ENCODE data around the gene KIAA1586. TPM values are rescaled to one million over a fixed set of nuclear protein-coding genes. Genes with fewer than 3 reads are reported as not detected.

Gene KIAA1586
- total RNA-seq, 2 donors from 2014 or later = 18.7 to 21.5 TPM

DNA sequence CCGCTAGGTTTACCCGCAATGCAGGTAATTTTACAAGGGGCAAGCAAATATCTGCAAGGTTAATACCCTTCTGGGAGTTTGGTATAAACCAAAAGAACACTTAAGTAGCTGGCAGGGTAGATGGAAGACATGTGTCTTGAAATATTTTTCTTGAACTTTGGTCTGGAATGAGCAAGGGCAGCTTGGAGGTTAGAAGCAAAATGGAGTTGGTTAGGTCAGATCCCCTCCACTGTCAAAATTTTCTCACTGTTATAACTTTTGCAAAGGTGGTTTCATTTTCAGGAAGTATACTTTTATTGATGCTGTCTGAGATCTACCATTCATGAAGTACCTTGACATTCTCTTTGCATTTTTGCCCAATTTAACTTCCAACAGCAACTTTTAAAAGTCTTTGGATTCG is 13.3 kb upstream of the KIAA1586 start:
- H3K9ac ChIP-seq (ENCODE audit: extremely low read depth, low read length, poor library complexity, severe bottlenecking) = no peak overlapping the region
- Mint-ChIP-seq H3K4me1 (no peaks in the 10 kb centered on the region), H3K4me3 (no peak overlapping the region), H3K27me3 (ENCODE audit: insufficient read depth) (no peaks in the 10 kb centered on the region), H3K27ac (no peak overlapping the region), H3K36me3 (ENCODE audit: low read depth) (no peaks in the 10 kb centered on the region), H3K9me3 (no peaks in the 10 kb centered on the region)
- 90 to 92% methylated on average over 3 of the region's 3 CpGs for WGBS, 2 experiments (ENCODE audit: insufficient coverage in 1 of 2, insufficient read length in 1 of 2)
- no peaks in the 10 kb centered on the region for H3K36me3 ChIP-seq (ENCODE audit: control insufficient read depth, insufficient read depth, low read length)
- H3K4me1 ChIP-seq (ENCODE audit: control insufficient read depth, insufficient read depth, low read length) = no peaks in the 10 kb centered on the region
- no peak overlapping the region for H3K27ac ChIP-seq (ENCODE audit: low read depth, low read length)
- no peaks in the 10 kb centered on the region for H3K9me3 ChIP-seq (ENCODE audit: control insufficient read depth, low read length)
- DNase-seq = no peak
- no peaks in the 10 kb centered on the region for H3K27me3 ChIP-seq (ENCODE audit: control insufficient read depth, insufficient read depth, low read length, poor library complexity, severe bottlenecking)
- H3K4me3 ChIP-seq (ENCODE audit: low read length) = no peak overlapping the region
- TF ChIP-seq, protein P1, sequence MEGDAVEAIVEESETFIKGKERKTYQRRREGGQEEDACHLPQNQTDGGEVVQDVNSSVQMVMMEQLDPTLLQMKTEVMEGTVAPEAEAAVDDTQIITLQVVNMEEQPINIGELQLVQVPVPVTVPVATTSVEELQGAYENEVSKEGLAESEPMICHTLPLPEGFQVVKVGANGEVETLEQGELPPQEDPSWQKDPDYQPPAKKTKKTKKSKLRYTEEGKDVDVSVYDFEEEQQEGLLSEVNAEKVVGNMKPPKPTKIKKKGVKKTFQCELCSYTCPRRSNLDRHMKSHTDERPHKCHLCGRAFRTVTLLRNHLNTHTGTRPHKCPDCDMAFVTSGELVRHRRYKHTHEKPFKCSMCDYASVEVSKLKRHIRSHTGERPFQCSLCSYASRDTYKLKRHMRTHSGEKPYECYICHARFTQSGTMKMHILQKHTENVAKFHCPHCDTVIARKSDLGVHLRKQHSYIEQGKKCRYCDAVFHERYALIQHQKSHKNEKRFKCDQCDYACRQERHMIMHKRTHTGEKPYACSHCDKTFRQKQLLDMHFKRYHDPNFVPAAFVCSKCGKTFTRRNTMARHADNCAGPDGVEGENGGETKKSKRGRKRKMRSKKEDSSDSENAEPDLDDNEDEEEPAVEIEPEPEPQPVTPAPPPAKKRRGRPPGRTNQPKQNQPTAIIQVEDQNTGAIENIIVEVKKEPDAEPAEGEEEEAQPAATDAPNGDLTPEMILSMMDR (conservative IDR thresholded peaks at IDR 0.05) = no peak

DNA sequence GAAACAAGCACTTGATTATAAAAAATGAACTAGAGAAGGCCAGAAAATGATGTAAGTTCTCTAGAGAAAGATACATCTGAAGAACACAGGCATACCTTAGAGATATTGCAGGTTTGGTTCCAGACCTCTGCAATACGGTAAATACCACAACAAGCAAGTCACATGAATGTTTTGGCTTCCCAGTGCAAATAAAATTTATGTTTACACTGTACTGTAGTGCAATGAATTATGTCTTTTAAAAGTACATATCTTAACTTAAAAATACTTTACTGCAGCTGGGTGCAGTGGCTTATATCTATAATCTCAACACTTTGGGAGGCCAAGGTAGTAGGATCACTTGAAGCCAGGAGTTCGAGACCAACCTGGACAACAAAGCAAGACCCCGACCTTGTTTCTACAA is 10.9 kb upstream of the KIAA1586 start:
- H3K4me1 ChIP-seq (ENCODE audit: control insufficient read depth, insufficient read depth, low read length) = no peaks in the 10 kb centered on the region
- TF ChIP-seq, protein P1 (conservative IDR thresholded peaks at IDR 0.05) = no peak
- H3K4me3 ChIP-seq (ENCODE audit: low read length) = no peak overlapping the region
- Mint-ChIP-seq H3K4me3 (no peak overlapping the region), H3K36me3 (ENCODE audit: low read depth) (no peaks in the 10 kb centered on the region), H3K27ac (no peak overlapping the region), H3K4me1 (no peaks in the 10 kb centered on the region), H3K27me3 (ENCODE audit: insufficient read depth) (no peaks in the 10 kb centered on the region), H3K9me3 (no peaks in the 10 kb centered on the region)
- no peak overlapping the region for H3K27ac ChIP-seq (ENCODE audit: low read depth, low read length)
- no peak overlapping the region for H3K9ac ChIP-seq (ENCODE audit: extremely low read depth, low read length, poor library complexity, severe bottlenecking)
- 42% methylated on average over 2 of the region's 3 CpGs; no CpG with 5 or more reads in 1 of the 2 experiments for WGBS, 2 experiments (ENCODE audit: insufficient coverage in 1 of 2, insufficient read length in 1 of 2)
- H3K36me3 ChIP-seq (ENCODE audit: control insufficient read depth, insufficient read depth, low read length) = no peaks in the 10 kb centered on the region
- DNase-seq = no peak
- no peaks in the 10 kb centered on the region for H3K27me3 ChIP-seq (ENCODE audit: control insufficient read depth, insufficient read depth, low read length, poor library complexity, severe bottlenecking)
- no peaks in the 10 kb centered on the region for H3K9me3 ChIP-seq (ENCODE audit: control insufficient read depth, low read length)

DNA sequence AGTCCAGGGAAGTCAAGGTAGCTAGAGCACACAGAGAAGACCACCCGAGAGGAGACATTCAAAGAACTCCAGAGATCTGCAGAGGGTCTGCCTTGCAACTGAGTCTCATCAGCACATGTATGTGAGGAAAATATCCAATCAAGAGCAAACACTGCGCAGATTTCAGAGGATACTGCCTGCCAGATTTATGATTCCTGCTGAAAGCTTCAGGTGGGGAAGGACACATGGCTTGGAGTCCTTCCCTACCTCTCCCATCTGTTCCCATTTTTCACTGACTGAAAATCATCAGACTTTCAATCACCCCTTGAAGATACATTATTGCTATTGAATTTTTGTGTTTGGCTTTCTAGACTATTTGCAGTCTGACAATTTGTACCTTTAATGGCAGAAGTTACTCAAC is 7.6 kb upstream of the KIAA1586 start:
- Histone ChIP-seq H3K27me3 (ENCODE audit: control insufficient read depth, insufficient read depth, low read length, poor library complexity, severe bottlenecking) (peaks cover 5% of the 10 kb centered on the region), H3K4me3 (ENCODE audit: low read length) (no peak overlapping the region), H3K9me3 (ENCODE audit: control insufficient read depth, low read length) (no peaks in the 10 kb centered on the region), H3K27ac (ENCODE audit: low read depth, low read length) (no peak overlapping the region), H3K9ac (ENCODE audit: extremely low read depth, low read length, poor library complexity, severe bottlenecking) (no peak overlapping the region), H3K36me3 (ENCODE audit: control insufficient read depth, insufficient read depth, low read length) (no peaks in the 10 kb centered on the region), H3K4me1 (ENCODE audit: control insufficient read depth, insufficient read depth, low read length) (no peaks in the 10 kb centered on the region)
- TF ChIP-seq, protein P1 (conservative IDR thresholded peaks at IDR 0.05) = no peak
- H3K9me3 Mint-ChIP-seq = no peaks in the 10 kb centered on the region
- 89 to 90% methylated on average over 2 of the region's 2 CpGs for WGBS, 2 experiments (ENCODE audit: insufficient coverage in 1 of 2, insufficient read length in 1 of 2)
- no peaks in the 10 kb centered on the region for H3K36me3 Mint-ChIP-seq (ENCODE audit: low read depth)
- no peak overlapping the region for H3K4me3 Mint-ChIP-seq
- H3K4me1 Mint-ChIP-seq = no peaks in the 10 kb centered on the region
- H3K27ac Mint-ChIP-seq = no peak overlapping the region
- no peak for DNase-seq
- H3K27me3 Mint-ChIP-seq (ENCODE audit: insufficient read depth) = peaks cover 13% of the 10 kb centered on the region

All from endodermal cell (in vitro differentiated cells).